ENCODE data around the gene SUPT4H1. TPM values are rescaled to one million over a fixed set of nuclear protein-coding genes. Genes with fewer than 3 reads are reported as not detected.

The SUPT4H1 gene
- total RNA-seq, 5 donors from 2014 or later (not counting 1 experiment from before 2014, with no cell fraction given): 40.5 to 77.3 (median 63.2) TPM

DNA sequence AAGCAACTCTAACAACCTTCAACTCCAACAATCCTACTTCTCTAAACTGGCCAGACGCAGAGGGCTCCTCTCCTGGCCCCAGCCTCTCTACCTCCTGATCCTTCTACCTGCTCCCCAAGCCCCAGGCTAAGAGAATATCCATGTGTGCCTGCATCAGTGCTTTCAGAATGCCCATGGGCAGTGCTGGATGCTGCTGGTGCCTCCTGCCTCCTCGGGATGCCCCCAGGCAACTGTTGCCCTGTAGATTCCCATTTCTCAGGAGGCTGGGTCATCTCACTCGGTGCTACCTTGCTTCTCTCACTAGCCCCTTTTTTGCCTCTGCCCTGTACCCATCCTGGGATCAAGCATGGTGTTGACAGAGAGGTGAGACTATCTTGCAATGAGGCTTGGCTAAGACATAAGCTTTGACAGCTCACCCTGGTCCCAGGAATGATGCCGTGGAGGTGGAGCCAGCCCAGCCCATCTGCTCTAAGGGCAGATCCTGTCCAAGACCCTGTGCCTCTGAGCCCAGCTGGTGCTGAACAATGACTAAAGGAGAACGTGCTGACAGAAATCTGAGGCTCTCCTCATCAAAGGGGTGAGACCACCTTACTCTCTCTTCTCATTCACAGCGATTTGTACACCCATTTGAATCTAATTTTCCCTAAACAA lies 19.4 kb upstream of the SUPT4H1 start:
- DNase-seq: no peak
- ATAC-seq (replicated peaks in 1 of 4): no peak
- 90% methylated on average over 5 of the region's 6 CpGs for WGBS (ENCODE audit: insufficient coverage)
- H3K27me3 Mint-ChIP-seq: no peaks in the 10 kb centered on the region
- H3K4me3 Mint-ChIP-seq: no peak overlapping the region
- POLR2A ChIA-PET: interaction anchor here in 1 of 2 donors (1.1 kb wide), 1 partner anchor 50 kb away, joined by 3 read pairs; no protein-coding TSS in a partner anchor
- H3K27me3 ChIP-seq (replicated peaks in 1 of 2; ENCODE audit: control insufficient read depth in 2 of 2, extremely low read depth in 1 of 2, insufficient read depth in 2 of 2, low read length in 1 of 2): no peaks in the 10 kb centered on the region
- H3K9me3 Mint-ChIP-seq: no peaks in the 10 kb centered on the region
- H3K4me1 ChIP-seq (ENCODE audit: control insufficient read depth in 1 of 2, extremely low read depth in 1 of 2, insufficient read depth in 2 of 2, low read length in 2 of 2): peaks cover 0 to 30% of the 10 kb centered on the region in 2 experiments
- peaks cover 5 to 16% (median 6%) of the 10 kb centered on the region in 3 donors for H3K4me1 Mint-ChIP-seq
- CTCF ChIA-PET: interaction anchor here in 1 of 2 donors (1.5 kb wide), 1 partner anchor 18 kb away, joined by 3 read pairs; no protein-coding TSS in a partner anchor
- H3K36me3 ChIP-seq (ENCODE audit: control insufficient read depth in 2 of 2, extremely low read depth in 1 of 2, insufficient read depth in 1 of 2, low read length in 1 of 2): peaks cover 0 to 2% of the 10 kb centered on the region in 2 donors
- no peaks in the 10 kb centered on the region for H3K9me3 ChIP-seq
- no peak overlapping the region for H3K4me3 ChIP-seq (ENCODE audit: control insufficient read depth in 1 of 2, extremely low read depth in 1 of 2, low read length in 1 of 2)
- peaks cover 8% of the 10 kb centered on the region for H3K36me3 Mint-ChIP-seq
- no peak overlapping the region for H3K27ac Mint-ChIP-seq
- no peak overlapping the region for H3K27ac ChIP-seq (ENCODE audit: low read length)

GRCh38 chr17:58370716-58371115 lies 18.7 kb upstream of the SUPT4H1 start:
- no peaks in the 10 kb centered on the region for H3K9me3 Mint-ChIP-seq
- ATAC-seq (replicated peaks in 1 of 4) (no peak), DNase-seq (no peak)
- H3K36me3 Mint-ChIP-seq: peaks cover 8% of the 10 kb centered on the region
- Histone ChIP-seq H3K36me3 (ENCODE audit: control insufficient read depth in 2 of 2, extremely low read depth in 1 of 2, insufficient read depth in 1 of 2, low read length in 1 of 2) (peaks cover 0 to 2% of the 10 kb centered on the region in 2 donors), H3K4me3 (ENCODE audit: control insufficient read depth in 1 of 2, extremely low read depth in 1 of 2, low read length in 1 of 2) (no peak overlapping the region), H3K9me3 (no peaks in the 10 kb centered on the region), H3K27me3 (replicated peaks in 1 of 2; ENCODE audit: control insufficient read depth in 2 of 2, extremely low read depth in 1 of 2, insufficient read depth in 2 of 2, low read length in 1 of 2) (no peaks in the 10 kb centered on the region), H3K27ac (ENCODE audit: low read length) (no peak overlapping the region), H3K4me1 (ENCODE audit: control insufficient read depth in 1 of 2, extremely low read depth in 1 of 2, insufficient read depth in 2 of 2, low read length in 2 of 2) (peaks cover 3 to 34% of the 10 kb centered on the region in 2 experiments)
- POLR2A ChIA-PET: interaction anchor here in 1 of 2 donors (1.1 kb wide), 1 partner anchor 51 kb away, joined by 3 read pairs; no protein-coding TSS in a partner anchor
- peak overlapping the region in 1 of 3 donors; percentile 25 for H3K4me3 Mint-ChIP-seq
- WGBS (ENCODE audit: insufficient coverage): 93% methylated on average over 7 of the region's 9 CpGs
- CTCF ChIA-PET: interaction anchor here in 1 of 2 donors (1.5 kb wide), 1 partner anchor 19 kb away, joined by 3 read pairs; no protein-coding TSS in a partner anchor
- H3K4me1 Mint-ChIP-seq: peaks cover 10 to 23% (median 11%) of the 10 kb centered on the region in 3 donors
- H3K27me3 Mint-ChIP-seq: no peaks in the 10 kb centered on the region
- H3K27ac Mint-ChIP-seq: peak overlapping the region in 1 of 2 donors; percentile 73

DNA sequence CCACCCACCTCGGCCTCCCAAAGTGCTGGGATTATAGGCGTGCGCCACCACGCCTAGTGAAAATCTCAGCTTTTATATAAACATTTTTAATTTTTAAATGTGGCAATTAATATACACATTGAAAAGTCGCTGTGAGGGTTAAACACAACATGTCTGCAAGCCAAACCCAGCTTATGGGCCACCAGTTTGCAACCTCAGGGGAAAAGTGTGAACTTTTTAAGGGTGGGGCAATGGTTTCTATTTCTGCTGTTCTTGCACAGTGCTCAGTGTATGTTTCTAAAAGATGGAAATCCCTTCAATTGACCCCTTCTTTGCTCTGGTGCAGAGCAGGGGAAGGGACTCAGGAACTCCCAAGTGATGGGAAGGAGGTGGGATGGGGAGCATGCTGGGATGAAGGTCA lies 18.3 kb upstream of the SUPT4H1 start:
- CTCF ChIA-PET: interaction anchor here in 1 of 2 donors (1.5 kb wide), 1 partner anchor 19 kb away, joined by 3 read pairs; no protein-coding TSS in a partner anchor
- H3K4me3 Mint-ChIP-seq: peak overlapping the region in 1 of 3 donors; percentile 25
- peak in 1 of 35 experiments; percentile 25 for DNase-seq

GRCh38 chr17:58369214-58370031 lies 17.4 kb upstream of the SUPT4H1 start:
- ChIA-PET CTCF (interaction anchor here in 1 of 2 donors (0.6 to 1.5 kb wide), 2 partner anchors 11 to 20 kb away, joined by 3 to 4 read pairs; no protein-coding TSS in a partner anchor), POLR2A (interaction anchor here in 1 of 2 donors (0.7 kb wide), 1 partner anchor 48 kb away, joined by 3 read pairs; the partner anchor contains the start of gene RNF43)
- Histone ChIP-seq H3K27me3 (replicated peaks in 1 of 2; ENCODE audit: control insufficient read depth in 2 of 2, extremely low read depth in 1 of 2, insufficient read depth in 2 of 2, low read length in 1 of 2) (no peaks in the 10 kb centered on the region), H3K4me1 (ENCODE audit: control insufficient read depth in 1 of 2, extremely low read depth in 1 of 2, insufficient read depth in 2 of 2, low read length in 2 of 2) (peaks cover 3 to 34% of the 10 kb centered on the region in 2 experiments), H3K36me3 (ENCODE audit: control insufficient read depth in 2 of 2, extremely low read depth in 1 of 2, insufficient read depth in 1 of 2, low read length in 1 of 2) (peaks cover 0 to 2% of the 10 kb centered on the region in 2 donors), H3K9me3 (no peaks in the 10 kb centered on the region), H3K27ac (ENCODE audit: low read length) (no peak overlapping the region), H3K4me3 (ENCODE audit: control insufficient read depth in 1 of 2, extremely low read depth in 1 of 2, low read length in 1 of 2) (no peak overlapping the region)
- DNase-seq (no peak), ATAC-seq (replicated peaks in 1 of 4) (no peak)
- H3K36me3 Mint-ChIP-seq: peaks cover 3% of the 10 kb centered on the region
- H3K27ac Mint-ChIP-seq: peak overlapping the region in 1 of 2 donors; percentile 27
- H3K9me3 Mint-ChIP-seq: no peaks in the 10 kb centered on the region
- H3K4me1 Mint-ChIP-seq: peaks cover 10 to 28% (median 11%) of the 10 kb centered on the region in 3 donors
- no peak overlapping the region for H3K4me3 Mint-ChIP-seq
- WGBS (ENCODE audit: insufficient coverage): 83% methylated on average over 2 of the region's 5 CpGs
- H3K27me3 Mint-ChIP-seq: no peaks in the 10 kb centered on the region

More for the DNA sequence above, 18.3 kb upstream of the SUPT4H1 start:
- Histone ChIP-seq H3K36me3 (ENCODE audit: control insufficient read depth in 2 of 2, extremely low read depth in 1 of 2, insufficient read depth in 1 of 2, low read length in 1 of 2) (peaks cover 0 to 2% of the 10 kb centered on the region in 2 donors), H3K9me3 (no peaks in the 10 kb centered on the region), H3K4me1 (ENCODE audit: control insufficient read depth in 1 of 2, extremely low read depth in 1 of 2, insufficient read depth in 2 of 2, low read length in 2 of 2) (peaks cover 3 to 34% of the 10 kb centered on the region in 2 experiments), H3K4me3 (ENCODE audit: control insufficient read depth in 1 of 2, extremely low read depth in 1 of 2, low read length in 1 of 2) (no peak overlapping the region), H3K27me3 (replicated peaks in 1 of 2; ENCODE audit: control insufficient read depth in 2 of 2, extremely low read depth in 1 of 2, insufficient read depth in 2 of 2, low read length in 1 of 2) (no peaks in the 10 kb centered on the region), H3K27ac (ENCODE audit: low read length) (no peak overlapping the region)
- H3K4me1 Mint-ChIP-seq: peaks cover 10 to 27% (median 11%) of the 10 kb centered on the region in 3 donors
- peaks cover 8% of the 10 kb centered on the region for H3K36me3 Mint-ChIP-seq
- whole genome bisulfite sequencing (ENCODE audit: insufficient coverage): 17% methylated on average over 1 of the region's 5 CpGs
- H3K27ac Mint-ChIP-seq: peak overlapping the region in 1 of 2 donors; percentile 73
- ATAC-seq (replicated peaks in 1 of 4): no peak
- H3K9me3 Mint-ChIP-seq: no peaks in the 10 kb centered on the region
- POLR2A ChIA-PET: interaction anchor here in 1 of 2 donors (0.7 to 1.1 kb wide), 2 partner anchors 47 to 51 kb away, joined by 3 read pairs; partner anchors contain the start of gene RNF43
- H3K27me3 Mint-ChIP-seq: no peaks in the 10 kb centered on the region

GRCh38 chr17:58368860-58369213 lies 16.8 kb upstream of the SUPT4H1 start:
- DNase-seq (no peak), ATAC-seq (replicated peaks in 1 of 4) (no peak)
- Histone ChIP-seq H3K27ac (ENCODE audit: low read length) (no peak overlapping the region), H3K27me3 (replicated peaks in 1 of 2; ENCODE audit: control insufficient read depth in 2 of 2, extremely low read depth in 1 of 2, insufficient read depth in 2 of 2, low read length in 1 of 2) (no peaks in the 10 kb centered on the region), H3K36me3 (ENCODE audit: control insufficient read depth in 2 of 2, extremely low read depth in 1 of 2, insufficient read depth in 1 of 2, low read length in 1 of 2) (peaks cover 0 to 2% of the 10 kb centered on the region in 2 donors), H3K9me3 (no peaks in the 10 kb centered on the region), H3K4me3 (ENCODE audit: control insufficient read depth in 1 of 2, extremely low read depth in 1 of 2, low read length in 1 of 2) (no peak overlapping the region), H3K4me1 (ENCODE audit: control insufficient read depth in 1 of 2, extremely low read depth in 1 of 2, insufficient read depth in 2 of 2, low read length in 2 of 2) (peaks cover 3 to 34% of the 10 kb centered on the region in 2 experiments)
- Mint-ChIP-seq H3K9me3 (no peaks in the 10 kb centered on the region), H3K4me1 (peaks cover 10 to 28% (median 11%) of the 10 kb centered on the region in 3 donors), H3K4me3 (no peak overlapping the region), H3K27ac (no peak overlapping the region), H3K36me3 (peaks cover 3% of the 10 kb centered on the region), H3K27me3 (no peaks in the 10 kb centered on the region)
- CTCF ChIA-PET: no interaction called here
- POLR2A ChIA-PET: no interaction called here
- WGBS (ENCODE audit: insufficient coverage): 100% methylated on average over 1 of the region's 3 CpGs

DNA sequence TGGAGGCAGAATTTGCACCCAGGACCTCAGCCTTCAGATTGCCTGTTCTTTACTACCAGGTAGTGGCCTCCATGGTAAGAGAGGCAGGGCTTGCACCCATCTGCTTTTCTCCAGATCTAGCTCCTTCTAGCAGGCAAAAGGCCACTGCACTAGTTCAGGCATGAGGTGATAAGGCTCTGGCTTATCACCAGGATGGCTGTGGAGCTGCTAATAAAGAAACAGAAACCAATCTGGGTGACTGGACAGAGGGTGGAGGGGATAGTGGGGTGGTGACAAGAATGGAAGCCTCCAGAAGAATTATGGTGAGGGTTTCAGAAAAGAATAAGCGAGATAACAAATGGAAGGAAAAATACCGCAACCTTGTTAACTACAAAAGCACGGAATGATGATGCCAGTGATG lies 15.5 kb upstream of the SUPT4H1 start:
- peaks cover under 1 to 2% of the 10 kb centered on the region in 2 donors for H3K36me3 ChIP-seq (ENCODE audit: control insufficient read depth in 2 of 2, extremely low read depth in 1 of 2, insufficient read depth in 1 of 2, low read length in 1 of 2)
- H3K4me3 ChIP-seq (ENCODE audit: control insufficient read depth in 1 of 2, extremely low read depth in 1 of 2, low read length in 1 of 2): no peak overlapping the region
- Mint-ChIP-seq H3K4me1 (peaks cover 10 to 28% (median 11%) of the 10 kb centered on the region in 3 donors), H3K9me3 (no peaks in the 10 kb centered on the region), H3K27ac (no peak overlapping the region), H3K36me3 (peaks cover 2% of the 10 kb centered on the region), H3K4me3 (no peak overlapping the region), H3K27me3 (no peaks in the 10 kb centered on the region)
- peaks cover 3 to 34% of the 10 kb centered on the region in 2 experiments for H3K4me1 ChIP-seq (ENCODE audit: control insufficient read depth in 1 of 2, extremely low read depth in 1 of 2, insufficient read depth in 2 of 2, low read length in 2 of 2)
- POLR2A ChIA-PET: no interaction called here
- H3K9me3 ChIP-seq: no peaks in the 10 kb centered on the region
- WGBS (ENCODE audit: insufficient coverage): 100% methylated on average over 2 of the region's 3 CpGs
- H3K27me3 ChIP-seq (replicated peaks in 1 of 2; ENCODE audit: control insufficient read depth in 2 of 2, extremely low read depth in 1 of 2, insufficient read depth in 2 of 2, low read length in 1 of 2): no peaks in the 10 kb centered on the region
- H3K27ac ChIP-seq (ENCODE audit: low read length): no peak overlapping the region
- CTCF ChIA-PET: interaction anchor here in 1 of 2 donors (1.2 kb wide), 1 partner anchor 11 kb away, joined by 3 read pairs; no protein-coding TSS in a partner anchor
- no peak for DNase-seq
- ATAC-seq (replicated peaks in 1 of 4): no peak

All from T-cell (primary cell).